Stimulated activated CD8-positive, alpha-beta memory T cell treated with anti-CD3 and anti-CD28 coated beads, Interleukin-4, amount 100 ng/mL, for 4 hours (primary cell): ENCODE measurements around the gene AGO3.

Source experiments
- DNase-seq, 2 donors: peaks; one replicate each; pipeline ENCODE4 v3.0.0-alpha.2; 2020; ENCODE audit warnings: low read depth in 2 of 2, low spot score in 1 of 2

AGO3 gene

DNA sequence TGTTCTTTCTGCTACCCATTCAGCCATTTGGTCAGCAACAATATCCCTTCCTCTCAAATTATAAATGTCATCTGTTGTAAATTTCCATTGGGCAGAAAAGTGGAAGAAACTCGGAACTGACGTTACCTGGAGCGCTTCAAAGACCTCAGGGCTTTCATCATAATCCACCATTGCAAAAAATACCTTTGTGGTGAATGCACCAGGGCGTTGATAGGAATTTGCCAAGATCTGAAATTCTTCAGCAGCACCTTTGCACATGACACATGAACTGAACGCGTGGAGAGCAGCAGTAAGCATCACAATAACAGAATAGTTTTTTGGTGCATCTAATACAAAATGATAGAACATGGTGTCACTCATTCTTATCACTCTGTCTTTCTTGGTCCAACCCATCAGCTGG, 149.9 kb downstream of the AGO3 start:
- no peak for DNase-seq

- DNase-seq, result no peak
Observed at GRCh38 chr1:36081926-36082485, 151.1 kb downstream of the AGO3 start.

GRCh38 chr1:36083219-36083618, 152.3 kb downstream of the AGO3 start:
- no peak for DNase-seq

DNA sequence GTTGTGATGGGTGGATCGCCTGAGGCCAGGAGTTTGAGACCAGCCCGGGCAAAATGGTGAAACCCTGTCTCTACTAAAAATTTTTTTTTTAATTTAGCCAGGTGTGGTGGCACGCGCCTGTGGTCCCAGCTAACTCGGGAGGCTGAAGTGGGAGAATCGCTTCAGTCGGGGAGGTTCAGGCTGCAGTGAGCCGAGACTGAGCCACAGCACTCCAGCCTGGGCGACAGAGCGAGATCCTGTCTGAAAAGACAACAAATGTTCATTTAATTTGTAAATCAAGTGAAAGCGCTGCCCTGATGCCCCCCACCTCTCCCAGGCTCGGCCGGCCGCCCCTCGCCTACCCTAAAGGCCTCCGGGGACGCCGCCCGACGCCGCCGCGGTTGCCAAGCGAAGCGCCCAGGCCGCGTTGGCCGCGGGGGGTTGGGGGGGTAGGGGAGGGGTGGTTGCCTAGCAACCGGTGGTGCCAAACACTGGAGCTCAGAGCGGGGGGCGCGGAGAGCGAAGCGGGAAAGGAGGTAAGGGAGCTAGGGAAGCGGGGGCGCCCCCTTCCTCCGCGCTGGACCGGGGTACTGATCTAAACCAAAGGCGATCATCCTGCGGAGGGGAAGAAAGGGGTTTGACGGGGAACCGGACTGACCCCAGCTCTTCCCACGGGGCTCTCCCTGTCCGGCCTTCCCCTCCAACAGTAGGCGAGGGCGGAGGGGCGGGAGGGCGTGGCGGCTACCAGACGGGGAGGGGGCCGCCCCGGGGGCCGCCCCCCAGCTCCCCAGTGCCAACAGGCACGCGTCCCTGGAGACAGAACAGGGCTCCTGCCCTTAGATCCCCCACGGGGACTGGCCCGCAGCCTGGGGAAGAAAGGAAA, 153.0 kb downstream of the AGO3 start, which contains the start of gene TEKT2:
TSS of gene TEKT2 (plus strand) at position 460 of the 862 bp plus-strand sequence. CDS start 828 bp downstream, outside the sequence.
- DNase-seq, result no peak

DNA sequence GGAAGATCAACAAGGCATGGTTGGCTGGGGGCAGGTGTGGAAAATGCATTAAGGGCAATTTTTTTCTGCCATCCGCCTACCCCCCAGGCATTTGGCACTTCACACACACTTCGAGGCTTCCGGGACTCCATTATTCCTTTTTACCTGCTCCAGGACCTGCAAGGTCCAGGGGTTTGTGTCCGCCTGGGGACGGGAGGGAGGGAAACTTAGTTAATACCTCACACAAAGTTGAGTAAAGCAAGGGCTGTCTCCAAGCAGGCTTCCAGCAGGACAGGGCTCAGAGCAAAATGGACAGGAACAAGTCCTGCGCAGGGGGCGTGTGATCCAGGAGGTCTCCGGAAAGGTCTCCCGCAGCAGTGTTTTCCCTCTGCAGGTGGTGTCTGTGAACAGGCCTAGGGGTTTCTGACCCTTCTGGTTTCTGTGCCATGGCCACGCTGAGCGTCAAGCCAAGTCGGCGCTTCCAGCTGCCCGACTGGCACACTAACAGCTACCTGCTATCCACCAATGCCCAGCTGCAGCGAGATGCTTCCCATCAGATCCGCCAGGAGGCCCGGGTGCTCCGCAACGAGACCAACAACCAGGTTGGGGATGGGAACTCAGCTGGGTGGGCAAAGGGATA, 153.7 kb downstream of the AGO3 start:
- no peak for DNase-seq

- no peak for DNase-seq
Observed at GRCh38 chr1:36085126-36085525, 154.2 kb downstream of the AGO3 start.

DNA sequence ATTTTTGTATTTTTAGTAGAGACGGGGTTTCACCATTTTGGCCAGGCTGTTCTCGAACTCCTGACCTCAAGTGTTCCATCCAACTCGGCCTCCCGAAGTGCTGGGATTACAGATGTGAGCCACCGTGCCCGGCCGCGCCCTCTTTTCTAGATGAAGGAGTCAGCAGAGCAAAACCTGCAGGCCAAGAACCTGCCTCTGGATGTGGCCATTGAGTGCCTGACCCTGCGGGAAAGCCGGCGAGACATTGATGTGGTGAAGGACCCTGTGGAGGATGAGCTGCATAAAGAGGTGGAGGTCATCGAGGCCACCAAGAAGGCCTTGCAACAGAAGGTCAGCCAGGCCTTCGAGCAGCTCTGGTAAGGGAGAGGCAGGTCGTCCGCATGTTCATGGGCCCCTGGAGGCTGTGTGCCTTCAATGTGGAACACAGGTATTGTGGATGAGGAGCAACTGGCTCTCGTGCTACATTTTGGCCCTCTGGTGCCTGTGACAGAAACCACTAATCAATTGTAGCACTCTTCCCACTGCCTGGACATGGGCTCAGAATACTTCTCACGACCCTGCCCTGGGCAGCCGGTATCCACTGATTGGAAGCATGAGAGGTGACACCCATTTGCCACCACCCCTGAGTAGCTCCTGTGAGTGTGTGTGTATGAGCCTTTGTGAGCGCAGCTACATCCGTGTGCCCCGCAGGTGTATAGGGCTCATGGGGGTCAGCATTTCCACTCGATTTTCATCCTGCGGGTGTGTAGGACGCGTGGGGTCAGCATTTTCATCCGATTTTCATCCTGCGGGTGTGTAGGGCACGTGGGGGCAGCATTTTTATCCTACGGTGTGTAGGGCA, 155.0 kb downstream of the AGO3 start:
- no peak for DNase-seq

DNA sequence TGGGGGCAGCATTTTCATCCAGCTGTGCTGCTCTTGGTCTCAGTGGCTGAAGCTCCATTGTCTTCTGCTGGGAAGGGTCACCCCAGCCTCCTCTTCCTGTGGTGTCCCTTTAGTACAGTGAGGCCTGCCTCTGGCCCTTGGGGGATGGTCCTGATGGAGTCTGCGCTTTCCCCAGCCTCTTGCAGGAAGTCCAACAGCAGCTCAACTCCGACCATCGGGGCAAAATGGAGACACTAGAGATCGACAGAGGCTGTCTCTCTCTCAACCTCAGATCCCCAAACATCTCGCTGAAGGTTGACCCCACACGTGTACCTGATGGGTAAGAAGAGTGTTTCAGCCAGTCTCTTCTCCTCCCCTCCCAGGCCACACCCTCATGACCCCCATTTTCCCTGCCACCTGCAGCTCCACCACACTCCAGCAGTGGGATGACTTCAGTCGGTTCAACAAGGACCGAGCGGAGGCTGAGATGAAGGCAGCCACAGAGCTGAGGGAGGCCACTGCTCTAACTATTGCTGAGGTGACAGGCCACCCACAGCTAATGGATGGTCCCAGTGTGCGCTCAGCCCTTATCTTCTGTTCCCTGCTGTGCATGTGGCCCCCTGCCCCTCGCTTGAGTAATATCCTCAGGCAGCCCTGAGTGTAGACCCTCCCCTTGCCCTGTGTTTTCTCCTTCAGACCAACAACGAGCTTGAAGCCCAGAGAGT, 155.8 kb downstream of the AGO3 start:
- DNase-seq, result no peak

GRCh38 chr1:36087233-36088123, 156.6 kb downstream of the AGO3 start:
- no peak for DNase-seq

DNA sequence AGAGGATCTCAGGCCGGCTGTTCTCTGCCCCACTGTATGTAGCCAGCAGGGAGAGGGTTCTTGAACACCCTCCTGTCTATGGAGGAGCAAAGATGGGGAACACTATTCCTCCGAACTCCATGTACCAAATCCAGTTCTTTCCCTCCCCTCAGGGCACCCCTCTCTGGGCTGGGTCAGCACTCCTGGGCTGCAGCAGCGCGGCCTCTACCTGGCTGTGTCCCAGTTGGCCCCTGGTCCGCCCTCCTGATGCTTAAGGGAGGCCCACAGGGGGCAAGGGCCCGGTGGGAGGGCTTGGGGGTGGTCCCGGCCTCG, 157.3 kb downstream of the AGO3 start:
- DNase-seq, result no peak

DNA sequence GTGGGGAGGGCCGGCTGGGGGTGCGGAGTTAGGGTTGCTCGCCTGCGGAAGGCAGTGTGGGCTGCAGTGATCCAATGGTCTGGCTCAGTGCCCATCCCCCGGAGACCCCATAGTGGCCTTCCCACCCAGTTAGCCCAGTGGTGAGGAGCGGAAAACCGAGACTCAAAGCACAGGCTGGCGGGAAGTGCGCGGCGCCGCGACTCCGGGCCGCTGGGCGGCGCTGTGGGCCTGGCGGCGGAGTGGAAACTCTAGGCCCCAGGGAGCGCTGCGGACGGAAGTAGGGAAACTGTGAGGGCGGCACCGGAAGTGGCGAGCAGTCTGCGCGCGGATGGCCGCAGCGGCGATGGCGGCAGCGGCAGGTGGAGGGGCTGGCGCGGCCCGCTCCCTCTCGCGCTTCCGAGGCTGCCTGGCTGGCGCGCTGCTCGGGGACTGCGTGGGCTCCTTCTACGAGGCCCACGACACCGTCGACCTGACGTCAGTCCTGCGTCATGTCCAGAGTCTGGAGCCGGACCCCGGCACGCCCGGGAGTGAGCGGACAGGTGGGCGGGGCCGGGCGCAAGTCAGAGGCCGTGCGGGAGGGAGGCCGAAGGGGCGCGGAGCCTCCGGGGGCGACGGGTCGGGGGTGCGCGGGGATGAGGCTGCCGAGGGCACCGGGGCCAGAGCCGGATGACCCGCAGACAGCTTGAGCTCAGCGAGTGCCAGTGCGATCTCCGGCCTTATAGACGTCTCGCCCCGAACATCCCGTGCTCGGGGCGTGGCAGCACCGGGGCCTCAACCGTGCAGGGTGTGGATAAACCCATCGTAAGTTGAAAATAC, 157.9 kb downstream of the AGO3 start, which contains the start of gene ADPRS:
TSS of gene ADPRS (plus strand) at position 316 of the 816 bp plus-strand sequence. CDS start at position 329, 13 bp downstream.
- DNase-seq, result peak; percentile 77 to 84

DNA sequence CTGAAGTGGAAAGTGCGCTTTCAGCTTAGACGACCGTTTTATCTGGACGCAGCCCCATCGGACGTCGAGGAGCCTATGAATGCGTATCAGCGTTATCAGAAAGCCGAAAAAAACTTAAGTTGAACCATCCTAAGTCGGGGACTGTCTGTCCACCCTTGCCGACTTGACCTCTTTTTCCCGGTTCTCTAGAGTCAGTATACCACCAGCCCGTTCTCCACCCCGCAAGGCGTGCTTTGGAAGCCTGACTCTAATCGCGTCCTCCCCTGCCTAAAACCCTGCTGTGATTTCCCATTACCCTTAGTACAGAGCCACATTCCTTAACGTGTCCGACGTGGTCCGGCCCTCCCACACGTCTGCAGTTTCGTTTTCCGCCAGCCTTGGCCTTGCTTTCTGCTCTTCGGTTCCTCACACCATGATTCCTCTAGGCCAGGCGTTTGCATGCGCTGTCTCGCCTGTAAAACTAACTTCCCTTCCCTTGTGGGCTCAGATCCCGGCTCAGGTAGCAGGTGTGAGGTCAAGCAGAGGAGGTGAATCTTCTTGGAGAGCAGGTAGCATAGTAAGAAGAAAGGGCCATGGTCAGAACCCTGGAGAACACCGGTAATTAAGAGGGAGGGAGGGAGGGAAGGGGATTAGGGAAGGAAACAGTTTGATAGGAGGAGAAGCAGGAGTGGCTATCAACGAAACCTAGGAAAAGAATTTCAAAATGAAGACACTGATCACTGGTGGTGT, 158.7 kb downstream of the AGO3 start:
- DNase-seq, result no peak

DNA sequence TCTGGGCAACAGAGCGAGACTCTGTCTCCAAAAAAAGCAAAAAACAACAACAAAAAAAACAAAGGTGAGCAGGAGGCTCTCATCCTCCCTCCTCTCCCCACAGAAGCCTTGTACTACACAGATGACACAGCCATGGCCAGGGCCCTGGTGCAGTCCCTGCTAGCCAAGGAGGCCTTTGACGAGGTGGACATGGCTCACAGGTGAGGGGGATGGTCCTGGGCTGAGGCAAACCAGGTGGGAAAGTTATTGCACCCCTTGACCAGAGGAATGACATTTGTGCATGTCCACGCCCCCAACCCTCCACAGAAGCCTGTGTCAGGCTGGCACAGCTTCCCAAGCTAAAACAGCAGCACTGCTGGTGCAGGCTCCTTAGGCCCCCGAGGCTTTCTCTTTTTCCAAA, 160.2 kb downstream of the AGO3 start:
- DNase-seq, result no peak

DNA sequence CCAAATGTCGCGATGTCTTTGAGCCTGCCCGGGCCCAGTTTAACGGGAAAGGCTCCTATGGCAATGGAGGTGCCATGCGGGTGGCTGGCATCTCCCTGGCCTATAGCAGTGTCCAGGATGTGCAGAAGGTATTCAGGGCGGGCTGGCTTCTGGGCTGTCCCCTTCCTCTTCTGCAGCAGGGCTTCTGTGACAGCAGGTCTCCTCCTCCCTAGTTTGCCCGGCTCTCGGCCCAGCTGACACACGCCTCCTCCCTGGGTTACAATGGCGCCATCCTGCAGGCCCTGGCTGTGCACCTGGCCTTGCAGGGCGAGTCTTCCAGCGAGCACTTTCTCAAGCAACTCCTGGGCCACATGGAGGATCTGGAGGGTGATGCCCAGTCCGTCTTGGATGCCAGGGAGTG, 160.8 kb downstream of the AGO3 start:
- DNase-seq, result no peak

GRCh38 chr1:36092166-36092797, 161.4 kb downstream of the AGO3 start:
- no peak for DNase-seq

DNA sequence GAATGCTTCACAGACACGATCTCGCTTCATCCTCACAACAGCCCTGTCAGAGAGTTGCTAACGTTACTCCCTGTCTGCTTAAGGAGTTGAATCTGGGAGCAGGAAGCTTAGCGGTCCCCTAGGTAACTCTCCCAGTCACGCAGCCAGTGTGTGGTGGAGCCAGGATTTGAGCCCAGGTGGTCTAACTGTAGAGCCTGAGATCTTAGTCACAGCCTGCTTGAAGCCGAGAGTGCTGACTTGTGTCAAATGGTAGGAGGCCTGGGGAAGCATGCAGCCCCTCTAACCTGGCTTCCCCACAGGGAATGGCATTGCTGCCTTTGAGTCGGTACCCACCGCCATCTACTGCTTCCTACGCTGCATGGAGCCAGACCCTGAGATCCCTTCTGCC, 161.9 kb downstream of the AGO3 start:
- DNase-seq, result no peak

- DNase-seq, result no peak
Observed at GRCh38 chr1:36093226-36093625, 162.3 kb downstream of the AGO3 start.

- no peak for DNase-seq
Observed at GRCh38 chr1:36093929-36094328, 163.0 kb downstream of the AGO3 start.
